NCI-H2227 treated with DMSO at 0.1 percent for 48 hours (cell line): ENCODE measurements around the gene GSG1L.
A peak's percentile ranks its signal among the peaks of the same experiment; 100 is the strongest.
"Not testable (repeated sequence)": the region's sequence is repeated elsewhere in the genome, so short reads cannot be mapped to it uniquely, and the experiment has no call there.

Source experiments
- DNase-seq: peaks from one replicate; lab custom pipeline; 2025; lab: John Stamatoyannopoulos, UW

Gene GSG1L

GRCh38 chr16:27756206-27756970, 307.1 kb downstream of the GSG1L start:
- no peak for DNase-seq

GRCh38 chr16:27754788-27755690, 308.5 kb downstream of the GSG1L start:
- no peak for DNase-seq

GRCh38 chr16:27753563-27753962, 310.0 kb downstream of the GSG1L start:
- DNase-seq: no peak

GRCh38 chr16:27752241-27752640, 311.3 kb downstream of the GSG1L start:
- no peak for DNase-seq

- no peak for DNase-seq
Measured at GRCh38 chr16:27751676-27752075, 311.8 kb downstream of the GSG1L start.

GRCh38 chr16:27751233-27751632, 312.3 kb downstream of the GSG1L start:
- DNase-seq: no peak

- no peak for DNase-seq
Measured at GRCh38 chr16:27749946-27750345, 313.6 kb downstream of the GSG1L start.

- DNase-seq: no peak
Measured at GRCh38 chr16:27749547-27749875, 314.0 kb downstream of the GSG1L start.

GRCh38 chr16:27748868-27749546, 314.5 kb downstream of the GSG1L start:
- DNase-seq: peak; percentile 4

- DNase-seq: no peak
Measured at GRCh38 chr16:27747946-27748345, 315.6 kb downstream of the GSG1L start.

- DNase-seq: no peak
Measured at GRCh38 chr16:27746076-27746855, 317.2 kb downstream of the GSG1L start.

GRCh38 chr16:27745348-27745747, 318.2 kb downstream of the GSG1L start:
- no peak for DNase-seq

- DNase-seq: no peak
Measured at GRCh38 chr16:27743963-27744362, 319.6 kb downstream of the GSG1L start.

- DNase-seq: not testable (repeated sequence)
Measured at GRCh38 chr16:27743001-27743400, 320.5 kb downstream of the GSG1L start.

- no peak for DNase-seq
Measured at GRCh38 chr16:27742333-27742732, 321.2 kb downstream of the GSG1L start.

- no peak for DNase-seq
Measured at GRCh38 chr16:27740496-27741201, 322.9 kb downstream of the GSG1L start.

GRCh38 chr16:27739606-27740357, 323.7 kb downstream of the GSG1L start:
- no peak for DNase-seq

- DNase-seq: no peak
Measured at GRCh38 chr16:27738596-27738995, 324.9 kb downstream of the GSG1L start.
